NCI-H82 treated with DMSO at 0.1 percent for 48 hours (cell line): Measurements from ENCODE around the gene SLC8A1.

Experiments used
- DNase-seq: peaks from one replicate; lab custom pipeline; 2025; ENCODE audit not compliant: unreplicated experiment; lab: John Stamatoyannopoulos, UW

SLC8A1 gene

GRCh38 chr2:40358783-40359182 lies 93.1 kb downstream of the SLC8A1 start:
- no peak for DNase-seq

DNA sequence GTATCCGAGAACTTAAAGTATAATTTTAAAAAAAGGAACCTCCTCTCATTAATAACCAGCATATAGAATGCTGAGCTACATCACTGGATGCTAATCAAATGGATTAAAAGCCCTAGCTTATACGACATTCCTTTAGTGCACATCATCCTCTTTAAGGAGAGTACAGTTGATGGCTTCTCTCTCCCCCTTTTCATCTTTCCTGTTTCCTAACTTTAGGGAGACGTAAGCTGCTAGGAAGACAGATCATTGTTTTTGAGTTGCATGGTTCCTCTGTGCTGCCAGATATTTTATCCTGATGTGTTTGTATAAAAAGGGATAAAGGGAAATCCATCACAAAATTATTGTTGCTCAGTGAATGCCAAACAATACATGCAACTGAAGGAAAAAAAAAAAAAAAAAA lies 94.2 kb downstream of the SLC8A1 start:
- no peak for DNase-seq

DNA sequence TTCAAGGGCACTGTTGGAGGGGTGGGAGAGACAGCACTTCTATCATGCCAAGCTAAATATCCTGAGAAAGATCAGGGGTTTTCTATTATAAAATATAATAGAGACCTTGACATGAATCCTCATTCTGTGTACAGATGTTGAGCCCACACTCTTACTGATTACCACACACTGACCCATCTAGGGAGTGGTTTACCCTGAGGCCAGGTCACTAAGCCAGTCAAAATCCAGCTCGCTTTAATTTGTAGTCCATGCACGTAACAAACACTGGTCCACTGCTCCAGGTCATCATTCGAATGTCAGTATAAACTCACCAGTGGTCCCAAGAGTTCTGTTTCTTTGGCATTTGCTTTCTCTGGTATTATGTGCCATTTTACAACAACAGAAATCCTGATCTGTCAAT lies 96.4 kb downstream of the SLC8A1 start:
- no peak for DNase-seq

DNA sequence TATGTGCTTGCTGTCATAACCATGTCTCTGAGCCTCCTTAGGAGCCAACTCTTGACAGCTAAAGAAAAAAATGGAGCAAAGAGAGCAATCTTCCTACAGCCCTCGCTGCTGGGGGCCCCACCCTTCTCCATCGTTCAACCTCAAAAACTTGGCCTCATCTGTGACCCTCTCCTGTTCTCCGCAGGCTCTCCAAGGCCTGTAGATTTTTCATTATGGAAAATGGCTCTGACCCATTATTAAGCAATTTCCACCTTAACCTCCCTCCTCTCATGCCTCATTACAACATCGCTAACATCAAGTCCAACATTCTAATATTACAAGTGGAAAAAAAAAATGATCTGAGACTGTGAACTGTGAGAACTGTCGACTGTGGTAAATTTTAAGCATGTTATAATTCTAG lies 98.7 kb downstream of the SLC8A1 start:
- DNase-seq = no peak

- no peak for DNase-seq
Observed at GRCh38 chr2:40352703-40353099, 99.2 kb downstream of the SLC8A1 start.

- no peak for DNase-seq
Observed at GRCh38 chr2:40352041-40352702, 99.7 kb downstream of the SLC8A1 start.

DNA sequence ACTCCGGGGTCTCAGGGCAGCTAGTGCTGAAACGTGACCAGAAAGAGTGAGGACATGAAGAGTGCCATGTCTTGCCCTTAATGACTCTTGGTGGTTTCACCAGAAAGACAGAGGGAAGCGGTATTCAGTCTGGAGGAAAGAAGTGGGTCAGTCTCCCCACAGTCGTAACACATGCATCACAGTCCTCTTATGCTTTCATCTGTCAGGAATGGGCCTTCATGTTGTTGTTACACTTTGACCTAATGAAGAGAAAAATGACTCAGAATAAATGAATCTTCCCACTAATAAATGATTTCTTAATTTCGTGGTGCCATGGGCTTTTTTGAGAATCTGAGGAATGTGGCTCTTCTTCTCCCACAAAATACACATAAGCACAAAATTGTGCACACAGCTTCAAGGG lies 103.2 kb downstream of the SLC8A1 start:
- no peak for DNase-seq

DNA sequence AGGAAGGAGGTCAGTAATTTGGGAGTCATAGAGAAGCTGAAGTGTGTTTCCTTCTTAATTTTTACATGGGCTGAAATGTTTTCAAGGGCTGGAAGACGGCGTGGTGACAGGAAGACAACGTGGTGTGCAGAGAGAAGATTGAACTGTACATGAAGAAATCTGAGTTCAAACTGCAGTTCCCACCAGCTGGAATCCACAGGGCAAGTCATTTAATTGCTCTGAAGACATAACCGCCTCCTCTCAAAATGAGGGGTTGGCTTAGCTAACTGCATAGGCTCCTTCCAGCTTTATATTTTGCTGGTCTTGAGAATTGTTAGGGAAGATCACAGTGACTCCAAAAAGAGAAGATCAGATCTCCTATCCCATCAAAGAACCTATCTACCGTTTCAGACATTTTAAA lies 103.9 kb downstream of the SLC8A1 start:
- DNase-seq = no peak

- DNase-seq = no peak
Observed at GRCh38 chr2:40346535-40347354, 105.1 kb downstream of the SLC8A1 start.

- no peak for DNase-seq
Observed at GRCh38 chr2:40344364-40344763, 107.5 kb downstream of the SLC8A1 start.

DNA sequence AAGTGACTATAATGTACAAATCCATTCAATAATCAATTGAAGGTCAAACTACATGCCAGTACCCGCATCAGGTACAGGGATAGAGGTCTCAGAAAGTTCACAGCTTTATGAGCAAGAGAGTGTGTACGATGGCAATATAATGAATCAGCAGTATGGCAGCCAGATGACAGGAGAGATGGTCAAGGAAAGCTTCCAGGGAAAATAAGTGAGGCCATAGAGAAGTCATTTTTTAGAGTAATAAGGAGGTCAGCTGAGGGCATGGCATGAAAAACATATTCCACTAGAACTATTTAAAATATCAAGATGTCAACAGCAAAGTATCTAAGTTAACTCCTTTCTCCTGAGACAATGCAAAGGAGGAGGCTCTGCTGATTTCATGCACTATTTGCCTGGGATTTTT lies 108.0 kb downstream of the SLC8A1 start:
- DNase-seq = no peak

DNA sequence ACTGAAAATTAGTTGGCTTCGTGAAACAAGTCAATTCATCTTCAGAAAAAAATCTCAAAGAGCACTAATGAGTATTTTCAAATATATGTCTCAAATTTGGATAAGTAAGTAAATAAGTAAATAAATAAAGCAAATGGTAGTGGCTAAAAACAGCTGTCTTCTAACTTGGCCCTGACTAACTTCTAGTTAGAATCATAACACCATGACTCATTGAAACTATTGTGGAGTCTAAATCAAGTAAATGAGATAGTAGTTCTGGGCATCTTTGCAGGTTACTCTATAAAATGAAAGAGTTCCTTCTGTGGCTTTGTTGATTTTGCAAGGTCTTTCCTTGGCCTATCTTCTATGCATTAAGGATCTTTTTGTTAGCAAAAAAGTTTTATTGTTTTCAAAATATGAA lies 110.7 kb downstream of the SLC8A1 start:
- no peak for DNase-seq

- no peak for DNase-seq
Observed at GRCh38 chr2:40339026-40339425, 112.9 kb downstream of the SLC8A1 start.

GRCh38 chr2:40332191-40332826 lies 119.6 kb downstream of the SLC8A1 start:
- DNase-seq = no peak

- no peak for DNase-seq
Observed at GRCh38 chr2:40330096-40330495, 121.8 kb downstream of the SLC8A1 start.

DNA sequence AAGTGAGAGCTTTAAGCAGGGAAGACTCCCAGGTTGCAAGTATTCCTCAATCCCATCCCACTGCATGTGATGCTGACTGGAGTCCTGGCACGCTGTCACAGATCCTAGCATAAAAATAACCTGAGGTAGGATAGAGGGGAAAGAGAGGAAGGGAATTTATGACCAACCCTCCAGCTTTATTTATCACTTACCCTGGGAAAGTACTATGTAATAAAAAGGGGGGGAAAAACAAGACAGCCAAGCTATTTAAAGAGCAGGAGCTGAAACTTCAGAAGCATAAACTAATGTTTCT lies 122.2 kb downstream of the SLC8A1 start:
- no peak for DNase-seq

DNA sequence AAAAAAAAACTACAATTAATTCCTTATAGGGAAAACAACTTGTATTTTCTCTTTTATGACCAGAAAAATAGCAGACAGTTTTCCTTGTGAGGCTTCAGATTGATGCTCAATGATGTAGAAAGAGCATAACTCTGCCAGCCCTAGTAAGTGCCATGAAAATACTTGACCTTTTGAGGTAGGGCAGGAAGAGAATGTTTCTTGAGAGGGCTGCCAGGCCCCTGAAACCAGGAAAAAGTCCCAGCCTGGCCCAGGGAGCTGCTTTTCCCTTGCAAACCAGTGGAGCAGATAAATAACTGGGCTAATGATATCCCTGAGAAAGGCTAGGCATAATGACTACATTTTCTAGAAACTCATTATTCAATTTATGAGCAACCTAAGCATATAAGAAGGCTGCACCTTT lies 126.8 kb downstream of the SLC8A1 start:
- no peak for DNase-seq

DNA sequence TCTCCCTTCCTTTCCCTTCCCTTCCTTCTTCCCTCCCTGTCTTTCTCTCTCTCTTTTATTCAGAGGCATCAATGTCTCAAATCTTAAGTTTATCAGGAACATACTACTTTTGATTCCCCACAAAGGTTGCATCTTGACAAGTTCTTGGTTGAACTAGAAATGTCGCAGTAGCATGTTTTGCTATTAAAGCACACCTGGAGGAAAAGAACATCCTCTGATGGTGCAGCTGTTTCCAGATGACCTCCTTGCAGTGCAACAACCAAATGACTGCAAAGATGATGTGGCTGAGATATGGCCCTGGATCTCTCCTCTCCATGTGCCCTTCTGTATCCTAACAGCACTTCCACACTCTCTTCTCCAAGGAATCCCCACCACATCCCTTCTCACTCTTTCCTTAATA lies 127.2 kb downstream of the SLC8A1 start:
- no peak for DNase-seq

DNA sequence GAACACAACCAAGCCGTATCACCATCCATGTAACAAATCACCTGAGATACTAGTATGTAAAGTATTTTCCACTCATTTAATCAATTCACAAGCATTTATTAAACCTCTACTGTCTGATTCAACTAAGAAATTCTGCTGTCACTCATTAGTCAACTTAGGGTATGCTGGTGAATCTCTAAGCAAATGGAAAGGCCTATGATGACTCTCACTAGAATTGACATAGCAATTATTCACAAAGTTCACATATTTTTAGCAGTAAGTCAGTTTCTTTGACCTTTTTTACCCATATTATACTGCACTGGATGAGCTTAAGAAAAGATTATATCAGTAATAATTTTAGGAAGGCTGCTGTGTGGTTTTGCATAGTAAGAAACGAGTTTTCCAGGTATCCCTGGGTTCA lies 130.1 kb downstream of the SLC8A1 start:
- DNase-seq = no peak

- DNase-seq = no peak
Observed at GRCh38 chr2:40321016-40321623, 130.8 kb downstream of the SLC8A1 start.

DNA sequence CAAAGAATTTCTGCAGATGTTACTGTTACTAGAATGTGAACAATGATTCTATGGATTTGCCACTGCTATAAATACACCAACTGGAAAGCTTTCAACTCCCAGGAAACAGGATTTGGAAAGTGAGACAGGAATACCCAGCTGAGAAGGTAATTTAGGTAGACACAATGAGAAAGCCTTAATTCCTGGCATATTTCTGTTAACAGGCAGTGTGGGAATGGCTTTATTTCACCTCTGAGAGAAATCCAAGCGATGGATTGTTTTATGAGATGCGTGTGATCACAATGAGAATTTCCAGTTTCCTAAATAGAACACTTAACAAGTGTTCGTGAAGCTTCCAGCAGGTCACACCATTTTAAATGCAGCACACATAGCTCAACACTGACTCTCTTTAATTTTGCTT lies 133.0 kb downstream of the SLC8A1 start:
- DNase-seq = no peak

DNA sequence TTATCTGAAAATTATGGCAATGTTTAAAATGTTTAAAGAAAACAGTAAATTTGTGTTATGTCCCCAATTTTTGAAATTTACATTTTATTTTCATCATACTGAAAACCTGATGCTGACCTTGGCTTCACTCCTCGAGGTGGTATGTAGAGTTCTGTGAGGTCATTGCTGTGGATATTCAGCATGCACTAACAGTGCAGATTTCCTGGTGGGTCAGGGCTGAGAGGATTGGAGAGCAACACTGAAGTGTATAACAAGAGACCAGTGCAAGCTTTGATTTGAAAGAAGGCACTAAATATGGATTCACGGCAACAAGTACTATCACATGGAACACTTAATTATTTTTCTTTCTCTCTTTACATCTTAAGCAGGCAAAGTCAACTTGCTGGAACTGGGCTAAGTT lies 134.1 kb downstream of the SLC8A1 start:
- no peak for DNase-seq
